SHP77 treated with DMSO at 0.1 percent for 48 hours (cell line): Measurements from ENCODE around the gene PCBP3.

Experiments used
- DNase-seq: peaks from one replicate; lab custom pipeline; 2025; lab: John Stamatoyannopoulos, UW

PCBP3 gene

GRCh38 chr21:45981151-45982091 is 337.9 kb downstream of the PCBP3 start, which contains the start of gene COL6A1:
COL6A1 (plus strand) TSS chr21:45981770; CDS start chr21:45981851, 81 bp downstream.
- DNase-seq = no peak

- DNase-seq = no peak
Observed at GRCh38 chr21:45982092-45982757, 338.7 kb downstream of the PCBP3 start.

GRCh38 chr21:45982758-45983648 is 339.5 kb downstream of the PCBP3 start:
- DNase-seq = no peak

- no peak for DNase-seq
Observed at GRCh38 chr21:45983649-45983965, 340.1 kb downstream of the PCBP3 start.

- no peak for DNase-seq
Observed at GRCh38 chr21:45983981-45984551, 340.5 kb downstream of the PCBP3 start.

GRCh38 chr21:45984584-45985095 is 341.1 kb downstream of the PCBP3 start:
- DNase-seq = no peak

- DNase-seq = no peak
Observed at GRCh38 chr21:45985471-45986315, 342.2 kb downstream of the PCBP3 start.

GRCh38 chr21:45986316-45987051 is 343.0 kb downstream of the PCBP3 start:
- DNase-seq = no peak

- no peak for DNase-seq
Observed at GRCh38 chr21:45987121-45987711, 343.7 kb downstream of the PCBP3 start.

- DNase-seq = no peak
Observed at GRCh38 chr21:45988366-45989347, 345.1 kb downstream of the PCBP3 start.

- no peak for DNase-seq
Observed at GRCh38 chr21:45989355-45990048, 346.0 kb downstream of the PCBP3 start.

- no peak for DNase-seq
Observed at GRCh38 chr21:45990049-45990711, 346.7 kb downstream of the PCBP3 start.

GRCh38 chr21:45990741-45991605 is 347.4 kb downstream of the PCBP3 start:
- DNase-seq = no peak

- DNase-seq = no peak
Observed at GRCh38 chr21:45991606-45992300, 348.2 kb downstream of the PCBP3 start.
